ENCODE data around the gene MMP10.

MMP10 gene

DNA sequence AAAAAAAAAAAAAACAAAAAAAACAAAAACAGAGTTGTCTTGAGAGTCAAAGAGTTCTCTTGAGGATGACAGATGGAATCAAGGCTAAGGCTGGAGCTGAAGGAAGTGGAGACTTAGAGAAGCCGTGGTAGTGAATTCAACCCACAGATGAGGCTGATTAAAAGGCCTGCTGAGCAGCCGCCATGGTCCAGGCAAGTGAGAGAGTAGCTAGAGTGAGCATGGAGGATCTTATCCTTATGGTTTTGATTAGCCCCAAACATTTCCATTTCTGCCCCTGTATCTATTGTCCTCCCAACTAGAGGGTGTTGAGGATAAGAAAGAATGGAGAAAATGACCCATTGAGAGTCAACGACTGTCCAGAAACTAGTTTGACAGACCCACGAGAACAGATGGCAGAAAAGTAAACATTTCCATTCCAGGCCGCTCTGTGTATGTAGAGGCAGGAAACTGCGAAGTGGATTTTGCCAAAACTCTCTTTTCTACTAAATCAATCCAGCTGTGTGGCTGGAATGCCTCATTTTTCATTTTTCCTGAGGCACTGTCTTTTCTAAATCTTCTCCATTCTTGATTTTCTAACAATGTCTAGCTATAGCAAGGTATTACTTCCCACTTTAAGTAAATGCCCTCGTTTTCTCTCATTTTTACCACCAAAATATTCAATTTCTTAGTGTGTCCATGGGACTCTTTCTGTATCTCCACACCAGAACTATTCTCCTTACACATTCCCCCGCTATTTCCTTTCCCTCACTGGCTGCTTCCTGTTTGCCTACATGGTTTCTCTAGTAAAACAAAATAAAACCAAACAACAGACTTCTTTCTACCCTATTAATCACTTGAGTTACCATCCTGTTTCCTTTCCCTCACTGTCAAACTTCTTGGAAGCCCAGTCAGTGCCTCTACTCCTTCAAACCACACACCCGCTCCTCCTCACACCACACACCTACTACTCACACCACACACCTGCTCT lies 50.3 kb downstream of the MMP10 start:
- H3K4ac ChIP-seq (ENCODE audit: low read depth in 1 of 2, low read length in 2 of 2), result peak overlapping the region in 1 of 2 experiments; percentile 61
- no peak overlapping the region for H3K27ac ChIP-seq (ENCODE audit: low read length, poor library complexity, severe bottlenecking)
- H2AK5ac ChIP-seq (ENCODE audit: low read length, severe bottlenecking), result no peak overlapping the region
- H3K4me2 ChIP-seq (ENCODE audit: low read length, poor library complexity, severe bottlenecking), result no peak overlapping the region
- no peaks in the 10 kb centered on the region for H3K4me1 ChIP-seq (ENCODE audit: control insufficient read depth, insufficient read depth, low read depth, low read length)
- DNase-seq, result peak; percentile 71
- H3K4me3 ChIP-seq (ENCODE audit: insufficient read depth in 1 of 2, low read depth in 1 of 2, low read length in 2 of 2), result no peak overlapping the region
- no peaks in the 10 kb centered on the region for H3K79me1 ChIP-seq (replicated peaks; ENCODE audit: low read length, poor library complexity, severe bottlenecking)
- peak overlapping the region; percentile 81 to 84 for H3K18ac ChIP-seq (ENCODE audit: low read depth in 1 of 2, low read length in 2 of 2)
- peak overlapping the region; percentile 56 for H3K9ac ChIP-seq (ENCODE audit: low read length)
- H3K27me3 ChIP-seq (ENCODE audit: control insufficient read depth in 1 of 2, insufficient read depth in 1 of 2, low read length in 2 of 2), result peaks cover 0 to 3% of the 10 kb centered on the region in 2 experiments
- peak overlapping the region; percentile 95 for H4K91ac ChIP-seq (ENCODE audit: low read length)
- H3K36me3 ChIP-seq (ENCODE audit: control insufficient read depth in 1 of 2, insufficient read depth in 2 of 2, low read depth in 1 of 2, low read length in 2 of 2), result no peaks in the 10 kb centered on the region
- no peak overlapping the region for H2BK15ac ChIP-seq (ENCODE audit: low read depth, poor library complexity, severe bottlenecking)
- WGBS, result 25% methylated on average over 9 of the region's 9 CpGs
- no peak overlapping the region for H3K23ac ChIP-seq (ENCODE audit: low read length in 2 of 2)
- no peak overlapping the region for H2BK5ac ChIP-seq (ENCODE audit: low read depth, low read length, poor library complexity, severe bottlenecking)
- no peaks in the 10 kb centered on the region for H3K9me3 ChIP-seq (ENCODE audit: control insufficient read depth, low read length)
- peak overlapping the region; percentile 75 to 93 for H2BK12ac ChIP-seq (ENCODE audit: low read length in 2 of 2)
- peak overlapping the region; percentile 27 for H2BK120ac ChIP-seq (ENCODE audit: low read depth, low read length)
- H4K8ac ChIP-seq (ENCODE audit: low read length), result peak overlapping the region; percentile 83
- no peak overlapping the region for H2AFZ ChIP-seq (ENCODE audit: low read depth, low read length)
- H3K14ac ChIP-seq (ENCODE audit: low read length in 2 of 2), result peak overlapping the region in 1 of 2 experiments; percentile 31

DNA sequence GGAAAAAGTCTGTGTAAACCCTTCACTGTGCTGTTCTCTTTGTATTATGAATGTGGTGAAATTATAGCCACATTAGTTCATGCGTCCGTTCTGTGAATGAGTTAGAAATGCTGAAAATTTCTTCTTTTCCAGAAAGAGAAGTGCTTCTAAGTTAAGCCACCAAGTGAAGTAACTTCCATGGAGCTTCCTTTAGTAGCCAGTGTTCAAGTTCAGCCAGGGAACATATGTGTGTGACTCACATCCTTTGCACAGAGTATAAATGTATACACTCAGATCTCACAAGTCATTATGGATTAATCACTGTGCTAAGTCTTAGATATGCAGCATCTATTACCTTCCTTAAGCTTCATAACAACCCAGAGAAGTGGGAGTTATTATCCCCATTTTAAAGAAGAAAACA lies 52.5 kb downstream of the MMP10 start:
- no peak overlapping the region for H2BK120ac ChIP-seq (ENCODE audit: low read depth, low read length)
- no peak overlapping the region for H4K8ac ChIP-seq (ENCODE audit: low read length)
- H3K4me3 ChIP-seq (ENCODE audit: insufficient read depth in 1 of 2, low read depth in 1 of 2, low read length in 2 of 2), result no peak overlapping the region
- H2AK5ac ChIP-seq (ENCODE audit: low read length, severe bottlenecking), result no peak overlapping the region
- no peak overlapping the region for H2BK15ac ChIP-seq (ENCODE audit: low read depth, poor library complexity, severe bottlenecking)
- H3K27ac ChIP-seq (ENCODE audit: low read length, poor library complexity, severe bottlenecking), result no peak overlapping the region
- peak; percentile 86 for DNase-seq
- H3K27me3 ChIP-seq (ENCODE audit: control insufficient read depth in 1 of 2, insufficient read depth in 1 of 2, low read length in 2 of 2), result peaks cover 0 to 3% of the 10 kb centered on the region in 2 experiments
- H3K9ac ChIP-seq (ENCODE audit: low read length), result no peak overlapping the region
- H3K79me1 ChIP-seq (replicated peaks; ENCODE audit: low read length, poor library complexity, severe bottlenecking), result no peaks in the 10 kb centered on the region
- no peak overlapping the region for H3K14ac ChIP-seq (ENCODE audit: low read length in 2 of 2)
- H4K91ac ChIP-seq (ENCODE audit: low read length), result no peak overlapping the region
- no peak overlapping the region for H2BK5ac ChIP-seq (ENCODE audit: low read depth, low read length, poor library complexity, severe bottlenecking)
- H3K4ac ChIP-seq (ENCODE audit: low read depth in 1 of 2, low read length in 2 of 2), result no peak overlapping the region
- H2AFZ ChIP-seq (ENCODE audit: low read depth, low read length), result no peak overlapping the region
- no peak overlapping the region for H3K4me2 ChIP-seq (ENCODE audit: low read length, poor library complexity, severe bottlenecking)
- H3K23ac ChIP-seq (ENCODE audit: low read length in 2 of 2), result no peak overlapping the region
- H3K4me1 ChIP-seq (ENCODE audit: control insufficient read depth, insufficient read depth, low read depth, low read length), result no peaks in the 10 kb centered on the region
- H3K18ac ChIP-seq (ENCODE audit: low read depth in 1 of 2, low read length in 2 of 2), result no peak overlapping the region
- no peak overlapping the region for H2BK12ac ChIP-seq (ENCODE audit: low read length in 2 of 2)
- no peaks in the 10 kb centered on the region for H3K36me3 ChIP-seq (ENCODE audit: control insufficient read depth in 1 of 2, insufficient read depth in 2 of 2, low read depth in 1 of 2, low read length in 2 of 2)
- H3K9me3 ChIP-seq (ENCODE audit: control insufficient read depth, low read length), result no peaks in the 10 kb centered on the region
- WGBS, result 14% methylated on average over 2 of the region's 2 CpGs

DNA sequence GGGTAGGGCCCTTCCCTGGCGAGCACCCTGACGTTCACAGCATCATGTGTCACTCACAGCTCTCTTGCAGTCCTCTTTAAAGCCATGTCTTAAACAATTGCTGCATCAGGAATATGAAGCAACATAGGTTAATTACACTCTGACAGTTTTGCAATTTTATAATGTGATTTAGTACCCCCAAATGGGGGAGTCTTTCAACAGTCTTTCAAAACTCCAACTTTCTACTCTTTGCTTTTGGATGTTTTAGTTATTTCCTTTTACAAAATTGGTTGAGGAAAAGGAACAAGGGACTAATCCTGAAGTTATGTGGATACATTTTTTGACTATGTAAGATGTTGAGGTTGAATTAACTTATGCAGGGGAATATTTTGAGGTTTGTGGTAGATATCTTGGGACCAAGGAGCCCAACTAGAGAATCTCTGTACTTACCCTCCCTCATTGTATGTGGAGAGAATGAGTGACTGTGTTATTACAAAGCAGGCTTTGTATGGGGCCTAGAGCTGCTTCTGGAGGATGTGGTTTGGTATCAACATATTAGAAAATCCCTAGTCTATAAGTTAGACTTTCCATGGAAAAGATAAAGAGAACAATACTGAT lies 55.4 kb downstream of the MMP10 start, which contains the start of gene MMP8:
Gene MMP8 (minus strand): TSS at position 51 of the 597 bp plus-strand sequence. CDS start 99 bp downstream, outside the sequence.
- DNase-seq, result no peak
- no peak within 1 kb of the TSS for H2BK15ac ChIP-seq (ENCODE audit: low read depth, poor library complexity, severe bottlenecking)
- WGBS, result 47% methylated on average over 2 of the region's 2 CpGs
- H4K91ac ChIP-seq (ENCODE audit: low read length), result no peak within 1 kb of the TSS
- no peaks in the 10 kb centered on the region for H3K27me3 ChIP-seq (ENCODE audit: control insufficient read depth in 1 of 2, insufficient read depth in 1 of 2, low read length in 2 of 2)
- H2BK12ac ChIP-seq (ENCODE audit: low read length in 2 of 2), result no peak within 1 kb of the TSS
- H4K8ac ChIP-seq (ENCODE audit: low read length), result no peak within 1 kb of the TSS
- H3K23ac ChIP-seq (ENCODE audit: low read length in 2 of 2), result no peak within 1 kb of the TSS
- H3K9me3 ChIP-seq (ENCODE audit: control insufficient read depth, low read length), result no peaks in the 10 kb centered on the region
- no peak within 1 kb of the TSS for H3K27ac ChIP-seq (ENCODE audit: low read length, poor library complexity, severe bottlenecking)
- no peak within 1 kb of the TSS for H3K4me2 ChIP-seq (ENCODE audit: low read length, poor library complexity, severe bottlenecking)
- no peak within 1 kb of the TSS for H2AK5ac ChIP-seq (ENCODE audit: low read length, severe bottlenecking)
- no peak within 1 kb of the TSS for H3K4me3 ChIP-seq (ENCODE audit: insufficient read depth in 1 of 2, low read depth in 1 of 2, low read length in 2 of 2)
- H3K14ac ChIP-seq (ENCODE audit: low read length in 2 of 2), result no peak within 1 kb of the TSS
- H2BK120ac ChIP-seq (ENCODE audit: low read depth, low read length), result no peak within 1 kb of the TSS
- peak within 1 kb of the TSS in 1 of 2 experiments; percentile 18 for H3K18ac ChIP-seq (ENCODE audit: low read depth in 1 of 2, low read length in 2 of 2)
- H3K36me3 ChIP-seq (ENCODE audit: control insufficient read depth in 1 of 2, insufficient read depth in 2 of 2, low read depth in 1 of 2, low read length in 2 of 2), result no peaks in the 10 kb centered on the region
- H3K9ac ChIP-seq (ENCODE audit: low read length), result no peak within 1 kb of the TSS
- no peaks in the 10 kb centered on the region for H3K79me1 ChIP-seq (replicated peaks; ENCODE audit: low read length, poor library complexity, severe bottlenecking)
- H2BK5ac ChIP-seq (ENCODE audit: low read depth, low read length, poor library complexity, severe bottlenecking), result no peak within 1 kb of the TSS
- H2AFZ ChIP-seq (ENCODE audit: low read depth, low read length), result no peak within 1 kb of the TSS
- no peak within 1 kb of the TSS for H3K4ac ChIP-seq (ENCODE audit: low read depth in 1 of 2, low read length in 2 of 2)
- H3K4me1 ChIP-seq (ENCODE audit: control insufficient read depth, insufficient read depth, low read depth, low read length), result no peaks in the 10 kb centered on the region

DNA sequence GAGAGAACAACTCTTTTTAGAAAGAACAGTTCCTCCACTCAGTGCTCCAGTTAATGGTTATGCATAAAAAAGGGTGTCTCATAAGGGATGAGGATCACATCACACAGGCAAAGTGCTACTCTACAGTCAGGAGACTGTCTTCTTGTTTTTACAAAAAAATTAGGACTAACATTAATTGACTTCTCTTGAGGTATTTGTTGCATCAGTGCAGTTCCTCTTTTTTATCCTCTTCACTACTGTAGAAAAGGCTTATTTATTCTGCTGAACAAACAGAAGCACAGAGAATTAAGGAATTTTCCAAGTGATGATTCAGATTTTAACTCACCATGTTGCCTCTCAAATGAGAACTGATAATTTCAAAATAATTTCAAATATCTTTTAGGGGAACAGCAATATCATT lies 57.6 kb downstream of the MMP10 start:
- H3K27me3 ChIP-seq (ENCODE audit: control insufficient read depth in 1 of 2, insufficient read depth in 1 of 2, low read length in 2 of 2), result no peaks in the 10 kb centered on the region
- no peak overlapping the region for H2BK120ac ChIP-seq (ENCODE audit: low read depth, low read length)
- no peak overlapping the region for H2AFZ ChIP-seq (ENCODE audit: low read depth, low read length)
- H2AK5ac ChIP-seq (ENCODE audit: low read length, severe bottlenecking), result no peak overlapping the region
- H2BK12ac ChIP-seq (ENCODE audit: low read length in 2 of 2), result no peak overlapping the region
- no peaks in the 10 kb centered on the region for H3K36me3 ChIP-seq (ENCODE audit: control insufficient read depth in 1 of 2, insufficient read depth in 2 of 2, low read depth in 1 of 2, low read length in 2 of 2)
- H3K14ac ChIP-seq (ENCODE audit: low read length in 2 of 2), result no peak overlapping the region
- H2BK15ac ChIP-seq (ENCODE audit: low read depth, poor library complexity, severe bottlenecking), result no peak overlapping the region
- no peaks in the 10 kb centered on the region for H3K79me1 ChIP-seq (replicated peaks; ENCODE audit: low read length, poor library complexity, severe bottlenecking)
- H3K18ac ChIP-seq (ENCODE audit: low read depth in 1 of 2, low read length in 2 of 2), result no peak overlapping the region
- H3K4me1 ChIP-seq (ENCODE audit: control insufficient read depth, insufficient read depth, low read depth, low read length), result no peaks in the 10 kb centered on the region
- no peak overlapping the region for H2BK5ac ChIP-seq (ENCODE audit: low read depth, low read length, poor library complexity, severe bottlenecking)
- H4K8ac ChIP-seq (ENCODE audit: low read length), result no peak overlapping the region
- no peak overlapping the region for H3K4me3 ChIP-seq (ENCODE audit: insufficient read depth in 1 of 2, low read depth in 1 of 2, low read length in 2 of 2)
- H3K9ac ChIP-seq (ENCODE audit: low read length), result no peak overlapping the region
- H3K23ac ChIP-seq (ENCODE audit: low read length in 2 of 2), result no peak overlapping the region
- H3K4me2 ChIP-seq (ENCODE audit: low read length, poor library complexity, severe bottlenecking), result no peak overlapping the region
- no peak for DNase-seq
- H3K9me3 ChIP-seq (ENCODE audit: control insufficient read depth, low read length), result peaks cover 3% of the 10 kb centered on the region
- no peak overlapping the region for H3K4ac ChIP-seq (ENCODE audit: low read depth in 1 of 2, low read length in 2 of 2)
- H3K27ac ChIP-seq (ENCODE audit: low read length, poor library complexity, severe bottlenecking), result no peak overlapping the region
- no peak overlapping the region for H4K91ac ChIP-seq (ENCODE audit: low read length)
